Fibroblast of mammary gland (primary cell): Measurements from ENCODE around the gene PADI4.
A peak's percentile ranks its signal among the peaks of the same experiment; 100 is the strongest.

ENCODE experiments used
- DNase-seq: peaks from one replicate; pipeline ENCODE4 v3.0.0-alpha.2; 2010; ENCODE audit warnings: low read depth
- H3K4me3 ChIP-seq: 2 replicates; pipeline ENCODE4 v1.5.1; 2011; ENCODE audit warnings: low read depth, mild to moderate bottlenecking, low read length, moderate library complexity; ENCODE audit not compliant: control insufficient read depth
- CTCF ChIP-seq: conservative IDR thresholded peaks from 2 replicates; pipeline ENCODE4 v1.5.1; 2011; ENCODE audit warnings: low read depth, low read length, inconsistent platforms; ENCODE audit not compliant: control insufficient read depth, insufficient read depth

The PADI4 gene

GRCh38 chr1:17346046-17346789, 38.2 kb downstream of the PADI4 start:
- DNase-seq: no peak
- TF ChIP-seq CTCF: no peak
- H3K4me3 ChIP-seq: no peak overlapping the region

GRCh38 chr1:17347769-17348592, 40.0 kb downstream of the PADI4 start:
- no peak for TF ChIP-seq CTCF
- peak; percentile 59 for DNase-seq
- no peak overlapping the region for H3K4me3 ChIP-seq

GRCh38 chr1:17348593-17349234, 40.7 kb downstream of the PADI4 start:
- no peak overlapping the region for H3K4me3 ChIP-seq
- TF ChIP-seq CTCF: no peak
- DNase-seq: no peak

- no peak for TF ChIP-seq CTCF
Observed at GRCh38 chr1:17350083-17350482, 42.1 kb downstream of the PADI4 start.

GRCh38 chr1:17350928-17351446, 43.0 kb downstream of the PADI4 start:
- TF ChIP-seq CTCF: no peak
- no peak for DNase-seq

More at GRCh38 chr1:17350083-17350482, 42.1 kb downstream of the PADI4 start:
- DNase-seq: no peak
- no peak overlapping the region for H3K4me3 ChIP-seq

GRCh38 chr1:17351598-17352324, 43.8 kb downstream of the PADI4 start:
- no peak for TF ChIP-seq CTCF
- H3K4me3 ChIP-seq: no peak overlapping the region
- no peak for DNase-seq

More at GRCh38 chr1:17350928-17351446, 43.0 kb downstream of the PADI4 start:
- H3K4me3 ChIP-seq: no peak overlapping the region
